ENCODE results near the gene FKBP6.
"Not testable (repeated sequence)": the region's sequence is repeated elsewhere in the genome, so short reads cannot be mapped to it uniquely, and the experiment has no call there.

The FKBP6 gene

GRCh38 chr7:73358590-73359275 is 30.8 kb downstream of the FKBP6 start:
- DNase-seq = no peak

- no peak for DNase-seq
Measured at GRCh38 chr7:73359306-73359705, 31.3 kb downstream of the FKBP6 start.

- DNase-seq = no peak
Measured at GRCh38 chr7:73359746-73360375, 31.9 kb downstream of the FKBP6 start.

- not testable (repeated sequence) for DNase-seq
Measured at GRCh38 chr7:73360590-73360989, 32.6 kb downstream of the FKBP6 start.

GRCh38 chr7:73363225-73364005 is 35.5 kb downstream of the FKBP6 start:
- DNase-seq = no peak

- DNase-seq = no peak
Measured at GRCh38 chr7:73364006-73364728, 36.2 kb downstream of the FKBP6 start.

- DNase-seq = no peak
Measured at GRCh38 chr7:73366127-73366526, 38.2 kb downstream of the FKBP6 start.

- no peak for DNase-seq
Measured at GRCh38 chr7:73366990-73367389, 39.0 kb downstream of the FKBP6 start.

- DNase-seq = no peak
Measured at GRCh38 chr7:73369009-73369408, 41.0 kb downstream of the FKBP6 start.

- no peak for DNase-seq
Measured at GRCh38 chr7:73369622-73370021, 41.7 kb downstream of the FKBP6 start.

- DNase-seq = no peak
Measured at GRCh38 chr7:73373741-73374140, 45.8 kb downstream of the FKBP6 start.

- not testable (repeated sequence) for DNase-seq
Measured at GRCh38 chr7:73376262-73376661, 48.3 kb downstream of the FKBP6 start.

- DNase-seq = no peak
Measured at GRCh38 chr7:73376671-73377412, 48.9 kb downstream of the FKBP6 start.

- not testable (repeated sequence) for DNase-seq
Measured at GRCh38 chr7:73377413-73378200, 49.6 kb downstream of the FKBP6 start.

- DNase-seq = no peak
Measured at GRCh38 chr7:73382934-73383503, 55.1 kb downstream of the FKBP6 start.

GRCh38 chr7:73387221-73387828 is 59.4 kb downstream of the FKBP6 start:
- DNase-seq = no peak

- no peak for DNase-seq
Measured at GRCh38 chr7:73387908-73388414, 60.0 kb downstream of the FKBP6 start.

- DNase-seq = no peak
Measured at GRCh38 chr7:73391396-73391795, 63.4 kb downstream of the FKBP6 start.

GRCh38 chr7:73394422-73394821 is 66.5 kb downstream of the FKBP6 start:
- DNase-seq = no peak
